Urinary bladder (tissue), 4 donors: ENCODE data around the gene DCAF7. TPM values are rescaled to one million over a fixed set of nuclear protein-coding genes. Genes with fewer than 3 reads are reported as not detected.

Source experiments
- DNase-seq: peaks from one replicate; pipeline ENCODE4 v3.0.0-alpha.2; 2015; ENCODE audit errors: extremely low spot score
- H3K27ac ChIP-seq: one replicate; pipeline ENCODE4 v1.5.1; 2013; ENCODE audit warnings: low read depth, mild to moderate bottlenecking, moderate library complexity
- H3K36me3 ChIP-seq: one replicate; pipeline ENCODE4 v1.6.1; 2013; ENCODE audit warnings: mild to moderate bottlenecking, moderate library complexity; ENCODE audit not compliant: insufficient read depth
- H3K4me1 ChIP-seq: one replicate; pipeline ENCODE4 v1.6.1; 2013; ENCODE audit warnings: mild to moderate bottlenecking, moderate library complexity; ENCODE audit not compliant: insufficient read depth
- H3K4me3 ChIP-seq: one replicate; pipeline ENCODE4 v1.5.1; 2013; ENCODE audit warnings: low read depth, low read length
- WGBS: extraction: QIAGEN DNeasy Blood & Tissue Kit; methylation state at CpG from one replicate; pipeline ENCODE4 v1.1.7; 2013; 5-methylcytosine and 5-hydroxymethylcytosine counted together
- polyA plus RNA-seq: library from polyadenylated mRNA; stranded (reverse); fragments of 200-250 nt; gene quantifications from one replicate; pipeline ENCODE4 v1.2.3, GENCODE V29; 2013
- total RNA-seq: library from RNA; depleted of rRNA; stranded (reverse); fragments of >200 nt; gene quantifications from one replicate; pipeline ENCODE4 v1.2.3, GENCODE V29; 2014
- donor health status: healthy with polysubstance abuse.
- donor health status: healthy.

DCAF7 gene, protein sequence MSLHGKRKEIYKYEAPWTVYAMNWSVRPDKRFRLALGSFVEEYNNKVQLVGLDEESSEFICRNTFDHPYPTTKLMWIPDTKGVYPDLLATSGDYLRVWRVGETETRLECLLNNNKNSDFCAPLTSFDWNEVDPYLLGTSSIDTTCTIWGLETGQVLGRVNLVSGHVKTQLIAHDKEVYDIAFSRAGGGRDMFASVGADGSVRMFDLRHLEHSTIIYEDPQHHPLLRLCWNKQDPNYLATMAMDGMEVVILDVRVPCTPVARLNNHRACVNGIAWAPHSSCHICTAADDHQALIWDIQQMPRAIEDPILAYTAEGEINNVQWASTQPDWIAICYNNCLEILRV
- total RNA-seq: 20.9 TPM
- polyA plus RNA-seq: 32.9 TPM

DNA sequence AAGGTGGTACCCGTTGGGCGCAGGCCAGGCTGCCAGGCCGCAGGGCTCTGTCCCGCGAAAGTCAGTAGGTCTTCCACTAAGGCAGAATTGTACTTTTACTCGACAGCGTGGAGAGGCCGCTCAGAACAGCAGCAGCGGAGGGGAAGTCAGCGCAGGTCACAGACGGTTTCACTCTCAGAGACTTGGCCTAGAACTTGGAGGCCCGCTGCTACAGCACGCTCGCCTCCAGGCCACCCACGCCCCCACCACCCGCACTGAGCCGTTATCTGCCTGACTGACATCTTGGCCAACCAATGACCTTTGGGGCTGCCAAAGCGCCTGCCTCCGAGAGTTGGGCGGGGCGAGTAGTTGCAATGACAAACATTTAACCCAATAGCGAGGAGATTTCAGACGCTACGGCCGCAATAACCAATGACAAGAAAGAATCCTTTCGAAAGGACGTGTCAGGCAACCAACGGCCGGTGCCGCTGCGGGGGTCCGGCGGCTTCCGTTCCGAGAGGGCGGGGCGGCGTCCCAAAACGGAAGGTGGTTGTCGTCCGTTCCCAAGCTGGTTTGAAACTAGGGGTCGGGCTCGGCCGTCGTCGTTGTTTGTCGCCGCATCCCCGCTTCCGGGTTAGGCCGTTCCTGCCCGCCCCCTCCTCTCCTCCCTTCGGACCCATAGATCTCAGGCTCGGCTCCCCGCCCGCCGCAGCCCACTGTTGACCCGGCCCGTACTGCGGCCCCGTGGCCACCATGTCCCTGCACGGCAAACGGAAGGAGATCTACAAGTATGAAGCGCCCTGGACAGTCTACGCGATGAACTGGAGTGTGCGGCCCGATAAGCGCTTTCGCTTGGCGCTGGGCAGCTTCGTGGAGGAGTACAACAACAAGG is at the start of gene DCAF7:
Gene DCAF7, plus strand, starts transcription at position 532 of the 871 bp plus-strand sequence. Its CDS starts 201 bp downstream, at position 733.
- peak within 1 kb of the TSS; percentile 97 for H3K27ac ChIP-seq
- H3K4me1 ChIP-seq: no peaks in the 10 kb centered on the region
- H3K36me3 ChIP-seq: peaks cover under 1% of the 10 kb centered on the region
- under 1% methylated on average over 72 of the region's 72 CpGs for WGBS
- peak within 1 kb of the TSS; percentile 93 for H3K4me3 ChIP-seq
- peak; percentile 99 for DNase-seq

DNA sequence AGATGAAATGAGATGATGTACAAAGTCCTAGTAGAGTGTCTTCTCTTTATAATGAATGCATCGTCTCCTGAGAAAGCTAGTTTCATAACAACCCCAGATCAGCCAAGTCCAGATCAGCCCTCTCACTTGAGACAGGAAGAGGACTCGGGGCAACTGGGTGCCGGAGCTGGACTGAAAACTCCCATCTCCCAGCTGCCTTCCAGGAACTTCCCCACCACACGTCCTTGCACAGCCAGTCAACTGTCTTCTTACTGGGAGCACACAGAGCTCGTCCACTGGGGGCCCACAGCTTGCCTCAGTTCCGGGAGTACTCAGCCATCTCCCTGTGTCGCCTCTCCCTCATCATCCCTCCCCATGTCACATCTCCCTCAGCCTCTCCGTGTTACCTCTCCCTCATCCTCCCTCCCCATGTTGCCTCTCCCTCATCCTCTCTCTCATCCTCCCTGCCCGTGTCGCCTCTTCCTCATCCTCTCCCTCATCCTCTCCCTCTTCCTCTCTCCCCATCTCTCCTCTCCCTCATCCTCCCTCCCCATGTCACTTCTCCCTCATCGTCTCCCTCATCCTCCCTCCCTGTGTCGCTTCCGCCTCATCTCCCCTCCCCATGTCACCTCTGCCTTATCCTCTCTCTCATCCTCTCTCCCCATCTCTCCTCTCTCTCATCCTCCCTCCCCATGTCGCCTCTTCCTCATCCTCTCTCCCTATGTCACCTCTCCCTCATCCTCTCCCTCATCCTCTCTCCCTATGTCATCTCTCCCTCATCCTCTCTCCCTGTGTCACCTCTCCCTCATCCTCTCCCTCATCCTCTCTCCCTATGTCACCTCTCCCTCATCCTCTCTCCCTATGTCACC is 49.5 kb upstream of the DCAF7 start:
- Histone ChIP-seq H3K4me1 (no peaks in the 10 kb centered on the region), H3K27ac (no peak overlapping the region), H3K4me3 (no peak overlapping the region), H3K36me3 (no peaks in the 10 kb centered on the region)
- 53% methylated on average over 14 of the region's 14 CpGs for WGBS
- no peak for DNase-seq

DNA sequence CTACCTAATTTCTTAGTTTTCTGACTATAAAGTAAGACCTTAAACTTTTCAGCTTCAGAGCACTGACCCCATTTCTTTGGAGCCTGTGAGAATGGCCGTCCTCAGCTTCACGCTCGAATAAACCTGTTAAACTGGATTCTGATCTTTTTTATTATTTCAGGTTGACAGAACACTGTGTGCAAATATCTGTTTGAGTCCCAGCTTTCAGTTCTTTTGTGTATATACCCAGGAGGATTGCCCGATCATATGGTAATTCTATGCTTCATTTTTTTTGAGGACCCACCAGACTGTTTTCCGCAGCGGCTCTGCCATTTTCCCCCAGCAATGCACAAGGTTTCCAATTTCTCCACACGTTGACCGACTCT is 47.0 kb upstream of the DCAF7 start:
- H3K4me3 ChIP-seq: no peak overlapping the region
- WGBS: 75% methylated on average over 8 of the region's 8 CpGs
- no peak overlapping the region for H3K27ac ChIP-seq
- DNase-seq: no peak
- no peaks in the 10 kb centered on the region for H3K4me1 ChIP-seq
- no peaks in the 10 kb centered on the region for H3K36me3 ChIP-seq

DNA sequence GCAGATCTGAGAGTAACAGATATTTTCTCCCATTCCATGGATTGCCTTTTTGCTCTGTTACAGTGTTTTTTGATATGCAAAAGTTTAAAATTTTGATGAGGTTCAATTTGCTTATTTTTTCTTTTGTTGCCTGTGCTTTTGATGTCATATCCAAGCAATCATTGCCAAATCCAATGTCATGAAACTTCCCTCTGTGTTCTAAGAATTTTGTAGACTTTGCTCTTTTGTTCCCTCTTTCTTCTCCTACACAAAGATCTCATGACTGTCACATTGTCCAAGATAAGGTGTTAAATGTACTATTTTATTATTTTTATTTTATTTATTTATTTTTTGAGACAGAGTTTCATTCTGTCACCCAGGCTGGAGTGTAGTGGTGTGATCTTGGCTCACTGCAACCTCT is 46.0 kb upstream of the DCAF7 start:
- Histone ChIP-seq H3K4me1 (no peaks in the 10 kb centered on the region), H3K36me3 (no peaks in the 10 kb centered on the region), H3K4me3 (no peak overlapping the region), H3K27ac (no peak overlapping the region)
- DNase-seq: no peak

DNA sequence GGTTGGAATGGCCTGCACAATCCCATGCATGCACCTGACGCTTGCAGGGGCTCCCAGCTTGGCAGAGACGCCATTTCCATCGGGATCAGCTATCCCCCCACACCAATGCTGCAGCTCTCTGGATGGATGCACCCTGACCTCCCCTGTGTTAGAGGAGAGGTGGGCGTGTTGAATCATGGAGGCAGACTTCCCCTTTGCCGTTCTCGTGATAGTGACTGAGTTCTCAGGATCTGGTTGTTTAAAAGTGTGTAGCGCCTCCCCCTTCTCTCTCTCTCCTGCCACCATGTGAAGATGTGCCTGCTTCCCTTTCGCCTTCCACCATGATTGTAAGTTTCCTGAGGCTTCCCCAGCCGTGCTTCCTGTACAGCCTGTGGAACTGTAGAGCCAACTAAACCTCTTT is 44.9 kb upstream of the DCAF7 start:
- Histone ChIP-seq H3K36me3 (no peaks in the 10 kb centered on the region), H3K4me3 (no peak overlapping the region), H3K4me1 (no peaks in the 10 kb centered on the region), H3K27ac (no peak overlapping the region)
- DNase-seq: no peak
- 88% methylated on average over 9 of the region's 9 CpGs for WGBS

DNA sequence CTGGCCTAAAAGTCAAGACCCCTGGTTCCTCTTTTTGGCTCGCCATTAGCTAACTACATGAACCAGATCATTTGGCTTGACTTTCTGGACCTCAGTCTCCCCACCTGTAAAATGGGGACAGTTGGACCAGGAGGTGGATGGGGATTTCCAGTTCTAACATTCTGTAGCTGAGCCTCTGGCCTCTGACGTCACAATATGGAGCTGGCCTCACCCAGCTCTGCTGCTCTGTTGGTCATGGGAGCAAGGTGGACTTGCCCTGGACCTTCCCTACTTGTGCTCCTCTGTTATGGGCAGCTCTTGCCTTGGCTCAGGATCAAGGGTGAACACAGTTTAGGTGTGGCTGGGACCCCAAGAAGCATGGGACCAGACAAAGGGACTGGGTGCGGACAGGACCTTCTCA is 43.6 kb upstream of the DCAF7 start:
- H3K4me3 ChIP-seq: no peak overlapping the region

DNA sequence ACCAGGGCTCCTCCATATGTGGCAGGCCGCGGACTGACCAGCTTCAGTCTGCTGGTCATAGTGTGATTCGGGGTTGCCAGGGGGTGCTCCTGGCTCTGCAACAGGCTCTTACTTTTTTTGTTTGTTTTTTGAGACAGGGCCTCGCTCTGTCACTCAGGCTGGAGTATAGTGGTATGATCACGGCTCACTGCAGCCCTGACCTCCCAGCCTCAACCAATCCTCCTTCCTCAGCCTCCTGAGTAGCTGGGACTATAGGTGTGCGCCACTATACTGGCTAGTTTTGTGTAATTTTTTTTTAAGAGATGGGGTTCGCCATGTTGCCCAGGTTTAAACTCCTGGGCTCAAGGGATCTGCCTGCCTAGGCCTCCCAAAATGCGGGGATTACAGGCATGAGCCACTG is 38.9 kb upstream of the DCAF7 start:
- WGBS: 89% methylated on average over 8 of the region's 8 CpGs
- no peak for DNase-seq
- Histone ChIP-seq H3K4me3 (no peak overlapping the region), H3K4me1 (no peaks in the 10 kb centered on the region), H3K36me3 (no peaks in the 10 kb centered on the region), H3K27ac (no peak overlapping the region)

More for the DNA sequence above, 43.6 kb upstream of the DCAF7 start:
- Histone ChIP-seq H3K36me3 (no peaks in the 10 kb centered on the region), H3K27ac (no peak overlapping the region), H3K4me1 (no peaks in the 10 kb centered on the region)
- no peak for DNase-seq
- 91% methylated on average over 3 of the region's 3 CpGs for WGBS

DNA sequence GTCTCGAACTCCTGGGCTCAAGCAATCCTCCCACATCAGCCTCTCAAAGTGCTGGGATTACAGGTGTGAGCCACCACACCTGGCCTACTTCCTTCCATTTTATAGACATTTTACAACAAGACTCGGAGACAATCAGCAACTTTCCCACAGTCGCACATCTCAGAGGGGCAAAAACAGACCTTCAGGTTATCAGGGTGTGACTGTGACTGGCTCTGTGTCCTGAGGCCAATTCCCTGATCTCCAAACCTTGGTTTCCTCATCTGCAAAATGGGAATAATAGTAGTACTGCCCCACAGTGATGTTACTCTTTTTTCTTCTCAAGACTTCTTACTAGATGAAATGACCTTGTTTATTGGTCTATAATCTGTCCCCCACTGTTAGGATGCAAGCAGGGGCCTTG is 37.9 kb upstream of the DCAF7 start:
- Histone ChIP-seq H3K4me3 (no peak overlapping the region), H3K4me1 (no peaks in the 10 kb centered on the region), H3K36me3 (no peaks in the 10 kb centered on the region), H3K27ac (no peak overlapping the region)
- no peak for DNase-seq
- WGBS: 83% methylated on average over 3 of the region's 3 CpGs

DNA sequence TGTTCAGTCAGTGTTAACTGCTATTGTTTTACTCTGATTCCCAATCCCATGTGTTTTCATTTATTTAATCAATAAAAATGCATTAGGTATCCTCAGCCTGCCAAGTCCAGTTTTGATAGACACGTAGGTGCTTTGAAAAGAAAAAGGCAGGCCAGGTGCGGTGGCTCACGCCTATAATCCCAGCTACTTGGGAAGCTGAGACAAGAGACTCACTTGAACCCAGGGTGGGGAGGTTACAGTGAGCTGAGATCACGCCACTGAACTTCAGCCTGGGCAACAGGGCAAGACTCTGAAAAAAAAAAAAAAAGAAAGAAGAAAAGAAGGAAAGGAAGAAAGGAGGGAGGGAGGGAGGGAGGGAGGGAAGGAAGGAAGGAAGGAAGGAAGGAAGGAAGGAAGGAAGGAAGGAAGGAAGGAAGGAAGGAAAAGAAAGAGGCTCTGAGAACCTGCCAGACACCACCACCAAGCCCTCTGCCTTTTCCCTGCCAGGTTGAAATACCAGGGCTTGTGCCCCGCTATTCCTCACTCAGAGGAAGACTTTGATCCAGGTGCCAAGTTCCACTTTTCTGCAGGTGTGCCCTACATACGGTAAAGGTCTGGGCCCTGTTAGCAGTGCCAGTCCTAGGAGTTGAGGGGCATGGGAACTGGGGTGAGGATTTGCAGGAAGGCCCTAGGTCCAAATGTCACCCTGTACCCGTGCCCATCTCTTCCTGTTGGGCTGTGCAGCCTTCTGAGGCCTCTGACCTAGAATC is 37.2 kb upstream of the DCAF7 start:
- Histone ChIP-seq H3K4me3 (no peak overlapping the region), H3K4me1 (no peaks in the 10 kb centered on the region), H3K27ac (no peak overlapping the region), H3K36me3 (no peaks in the 10 kb centered on the region)
- 75% methylated on average over 7 of the region's 7 CpGs for WGBS
- no peak for DNase-seq

DNA sequence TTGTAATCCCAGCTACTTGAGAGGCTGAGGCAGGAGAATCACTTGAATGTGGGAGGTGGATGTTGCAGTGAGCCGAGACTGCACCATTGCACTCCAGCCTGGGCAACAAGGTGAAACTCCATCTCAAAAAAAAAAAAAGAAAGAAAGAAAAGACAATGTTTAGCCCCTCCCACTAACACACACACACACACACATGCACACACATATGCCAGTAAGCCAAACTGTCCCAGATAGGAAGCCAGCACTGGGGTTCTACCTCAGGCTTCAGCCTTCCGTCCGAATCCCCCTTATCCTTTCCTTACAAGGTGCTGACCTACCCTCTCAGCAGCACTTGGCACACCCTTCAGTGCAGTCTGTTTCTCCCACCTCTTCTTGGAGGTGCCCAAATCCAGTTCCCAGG is 35.8 kb upstream of the DCAF7 start:
- Histone ChIP-seq H3K4me1 (no peaks in the 10 kb centered on the region), H3K4me3 (no peak overlapping the region), H3K27ac (no peak overlapping the region), H3K36me3 (no peaks in the 10 kb centered on the region)
- DNase-seq: no peak
- WGBS: 76% methylated on average over 3 of the region's 3 CpGs

DNA sequence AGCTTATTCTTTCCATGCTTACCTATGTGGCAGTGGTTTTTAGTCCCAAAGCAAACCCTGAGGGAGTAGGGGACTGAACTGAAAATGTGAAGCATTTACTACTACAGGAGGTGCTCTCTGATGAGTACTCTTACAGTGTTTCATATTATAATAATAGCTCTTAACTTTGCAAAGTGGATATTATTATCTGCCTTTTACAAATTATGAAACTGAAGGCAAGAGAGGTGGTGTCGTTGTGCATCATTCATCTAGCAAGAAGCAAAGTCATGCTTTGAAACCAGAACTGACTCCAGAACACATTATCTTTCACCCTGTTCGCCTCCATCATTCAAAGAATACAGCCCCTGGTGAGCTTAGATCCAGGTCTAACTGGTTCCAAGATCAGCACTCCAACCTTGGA is 35.3 kb upstream of the DCAF7 start:
- H3K27ac ChIP-seq: no peak overlapping the region
- H3K4me3 ChIP-seq: no peak overlapping the region
- H3K36me3 ChIP-seq: no peaks in the 10 kb centered on the region
- DNase-seq: no peak
- no peaks in the 10 kb centered on the region for H3K4me1 ChIP-seq
- WGBS: 85% methylated on average over 2 of the region's 2 CpGs

DNA sequence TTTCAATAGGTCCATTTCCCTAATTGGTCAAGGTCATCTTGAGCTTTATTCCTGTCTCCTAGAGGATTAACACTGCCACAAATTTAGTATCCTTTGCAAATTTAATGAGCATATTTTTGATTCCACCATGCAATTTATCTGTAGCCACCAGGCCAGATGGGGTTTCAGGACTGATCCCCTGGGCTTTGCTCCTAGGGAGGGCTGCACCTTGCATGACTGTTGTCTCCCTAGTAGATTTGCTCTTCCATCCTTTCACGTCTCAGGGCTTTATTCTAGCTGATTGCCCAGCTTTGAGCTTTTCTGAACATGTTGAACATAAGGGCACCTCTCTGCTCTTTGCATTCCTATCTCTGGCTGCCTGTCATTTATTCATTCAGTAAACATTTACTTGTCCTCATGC is 34.9 kb upstream of the DCAF7 start:
- Histone ChIP-seq H3K36me3 (no peaks in the 10 kb centered on the region), H3K4me3 (no peak overlapping the region), H3K27ac (no peak overlapping the region), H3K4me1 (no peaks in the 10 kb centered on the region)
- WGBS: 51% methylated on average over 1 of the region's 1 CpG
- no peak for DNase-seq
